CD14-positive monocyte (primary cell): ENCODE data around the gene DCTN2. TPM values are rescaled to one million over a fixed set of nuclear protein-coding genes. Genes with fewer than 3 reads are reported as not detected.

ENCODE experiments used
- DNase-seq, 3 donors: peaks; one replicate each; pipeline ENCODE4 v3.0.0-alpha.2; 2011 to 2022
- H2AFZ ChIP-seq: 2 replicates; pipeline ENCODE4 v1.6.0; 2012; ENCODE audit warnings: mild to moderate bottlenecking, low read depth, low read length, inconsistent platforms; ENCODE audit not compliant: insufficient read depth, poor library complexity, severe bottlenecking
- H3K27ac ChIP-seq, 2 donors: 1 replicate in 1 of 2; 2 replicates in 1 of 2; pipeline ENCODE4 v1.5.1; 2012 to 2013; ENCODE audit warnings: low read length in 2 of 2, control low read depth in 1 of 2, inconsistent platforms in 1 of 2, low read depth in 1 of 2, mild to moderate bottlenecking in 1 of 2
- H3K27me3 ChIP-seq, 2 donors: one replicate each; pipeline versions ENCODE4 v1.6.0 to v1.6.1; 2011 to 2013; ENCODE audit warnings: low read length in 2 of 2; ENCODE audit not compliant: control insufficient read depth in 2 of 2, insufficient read depth in 2 of 2
- H3K36me3 ChIP-seq, 2 donors: replicated peaks in 1 of 2; 1 replicate in 1 of 2; 2 replicates in 1 of 2; pipeline versions ENCODE4 v1.5.1 to v1.6.1; 2012 to 2013; ENCODE audit warnings: low read length in 2 of 2, control low read depth in 1 of 2, inconsistent platforms in 1 of 2, mild to moderate bottlenecking in 1 of 2; ENCODE audit not compliant: insufficient read depth in 2 of 2, control insufficient read depth in 1 of 2
- H3K4me1 ChIP-seq, 2 donors: 1 replicate in 1 of 2; 2 replicates in 1 of 2; pipeline versions ENCODE4 v1.5.1 to v1.6.1; 2012 to 2013; ENCODE audit warnings: low read length in 2 of 2, control low read depth in 1 of 2, inconsistent platforms in 1 of 2, mild to moderate bottlenecking in 1 of 2, moderate library complexity in 1 of 2; ENCODE audit not compliant: insufficient read depth in 2 of 2, control insufficient read depth in 1 of 2
- H3K4me2 ChIP-seq: replicated peaks from 2 replicates; pipeline ENCODE3; 2012; ENCODE audit warnings: low read length, moderate library complexity, mild to moderate bottlenecking; ENCODE audit not compliant: poor library complexity, severe bottlenecking; ENCODE audit errors: extremely low read depth
- H3K4me3 ChIP-seq, 3 experiments: fragments of 200-600 bp in 1 of 3; sonication (generic) in 1 of 3; replicated peaks in 1 of 3; 1 replicate in 2 of 3; 2 replicates in 1 of 3; pipeline ENCODE4 v1.5.1; 2011 to 2013; ENCODE audit warnings: low read length in 3 of 3, mild to moderate bottlenecking in 3 of 3, control low read depth in 2 of 3, low read depth in 2 of 3, inconsistent platforms in 1 of 3, moderate library complexity in 1 of 3
- H3K79me2 ChIP-seq: 2 replicates; pipeline ENCODE4 v1.6.0; 2012; ENCODE audit warnings: mild to moderate bottlenecking, control low read depth, inconsistent platforms, low read length, moderate library complexity; ENCODE audit not compliant: insufficient read depth
- H3K9ac ChIP-seq: 2 replicates; pipeline ENCODE4 v1.6.0; 2017; ENCODE audit warnings: low read length, mild to moderate bottlenecking; ENCODE audit not compliant: insufficient read depth, poor library complexity, severe bottlenecking
- H3K9me3 ChIP-seq, 2 donors: replicated peaks in 1 of 2; 1 replicate in 1 of 2; 2 replicates in 1 of 2; pipeline versions ENCODE4 v1.5.1 to v1.6.1; 2012 to 2013; ENCODE audit warnings: low read length in 2 of 2, control low read depth in 1 of 2; ENCODE audit not compliant: control insufficient read depth in 1 of 2, insufficient read depth in 1 of 2
- H4K20me1 ChIP-seq: 2 replicates; pipeline ENCODE4 v1.6.0; 2012; ENCODE audit warnings: mild to moderate bottlenecking, low read length, control low read depth, moderate library complexity; ENCODE audit not compliant: insufficient read depth
- H3K27ac Mint-ChIP-seq, 7 donors: one replicate each; pipeline ENCODE4 v1.8.0; 2020; ENCODE audit warnings: mild to moderate bottlenecking in 7 of 7, mixed read lengths in 7 of 7, moderate library complexity in 6 of 7, inconsistent platforms in 2 of 7
- H3K27me3 Mint-ChIP-seq, 3 donors: one replicate each; pipeline ENCODE4 v1.8.0; 2021 to 2022; ENCODE audit warnings: low read depth in 3 of 3, mild to moderate bottlenecking in 3 of 3, mixed read lengths in 3 of 3, moderate library complexity in 3 of 3, inconsistent platforms in 1 of 3
- H3K36me3 Mint-ChIP-seq, 2 donors: one replicate each; pipeline ENCODE4 v1.8.0; 2020; ENCODE audit warnings: mixed read lengths in 2 of 2, inconsistent platforms in 1 of 2, mild to moderate bottlenecking in 1 of 2
- H3K4me1 Mint-ChIP-seq: one replicate; pipeline ENCODE4 v1.8.0; 2020; ENCODE audit warnings: mild to moderate bottlenecking, mixed read lengths
- H3K4me3 Mint-ChIP-seq, 2 donors: one replicate each; pipeline ENCODE4 v1.8.0; 2020; ENCODE audit warnings: mild to moderate bottlenecking in 2 of 2, mixed read lengths in 2 of 2, moderate library complexity in 1 of 2
- H3K9me3 Mint-ChIP-seq, 7 donors: one replicate each; pipeline ENCODE4 v1.8.0; 2020 to 2022; ENCODE audit warnings: mixed read lengths in 7 of 7, mild to moderate bottlenecking in 6 of 7, moderate library complexity in 6 of 7, inconsistent platforms in 2 of 7
- CTCF ChIP-seq: fragments of 200-600 bp; IDR thresholded peaks from one replicate; pipeline ENCODE4 v1.8.0; 2022; ENCODE audit warnings: antibody characterized with exemption, mild to moderate bottlenecking
- WGBS: methylation state at CpG from one replicate; pipeline ENCODE4 v1.1.5; 2013; ENCODE audit warnings: missing lambda C conversion rate; ENCODE audit not compliant: insufficient coverage; 5-methylcytosine and 5-hydroxymethylcytosine counted together
- intact Hi-C, 2 donors: fragments of 100-400 bp; cut with micrococcal nuclease; formaldehyde crosslinking; loops; one replicate each; pipeline versions ENCODE4 v1.15.0 to v1.15.1; 2023
- polyA plus RNA-seq, 3 donors: library from polyadenylated mRNA; depleted of rRNA in 1 of 3; unstranded in 2 of 3; stranded (reverse) in 1 of 3; fragments of 300-500 nt in 2 of 3; fragments of >200 nt in 1 of 3; fragmentation: Illumina TruSeq in 2 of 3; gene quantifications; 1 replicate in 2 of 3; 2 replicates in 1 of 3; pipeline ENCODE4 v1.2.3, GENCODE V29; 2012 to 2021

The DCTN2 gene
- polyA plus RNA-seq, 3 donors = 72.8 to 94.5 (median 82.2) TPM

DNA sequence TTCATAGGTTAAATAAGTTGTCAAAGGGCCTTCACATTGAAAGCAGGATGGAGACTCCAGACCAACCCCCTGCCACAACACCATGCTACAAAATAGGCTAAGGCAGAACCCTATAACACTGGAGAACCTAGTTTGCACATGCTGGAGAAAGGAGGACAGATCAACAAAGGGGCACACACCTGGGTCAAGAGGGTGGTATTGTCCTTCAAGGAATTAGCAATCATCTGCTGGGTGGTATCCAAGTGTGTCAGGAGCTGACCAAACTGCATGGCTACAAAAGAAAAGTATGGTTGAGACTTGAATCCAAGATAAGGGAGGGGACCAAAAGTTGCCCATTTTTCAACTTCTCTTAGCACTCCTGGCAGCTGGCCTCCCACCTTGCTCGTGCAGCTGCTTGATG is 15.2 kb downstream of the DCTN2 start:
- H3K4me2 ChIP-seq = no peak overlapping the region
- H3K79me2 ChIP-seq = peaks cover 8% of the 10 kb centered on the region
- H3K27ac ChIP-seq = no peak overlapping the region
- no peaks in the 10 kb centered on the region for H3K27me3 Mint-ChIP-seq
- no peak for DNase-seq
- peaks cover 0 to 1% (median 0%) of the 10 kb centered on the region in 7 donors for H3K9me3 Mint-ChIP-seq
- no peaks in the 10 kb centered on the region for H3K27me3 ChIP-seq
- no peak for TF ChIP-seq CTCF
- H3K36me3 ChIP-seq = peaks cover 84 to 99% of the 10 kb centered on the region in 2 donors
- no peak overlapping the region for H2AFZ ChIP-seq
- 100% methylated on average over 1 of the region's 1 CpG for WGBS
- no peaks in the 10 kb centered on the region for H3K4me1 ChIP-seq
- H3K27ac Mint-ChIP-seq = peak overlapping the region in 2 of 7 donors; percentile 5 to 79
- intact Hi-C loops = no loop called here
- H3K4me1 Mint-ChIP-seq = no peaks in the 10 kb centered on the region
- no peak overlapping the region for H3K4me3 Mint-ChIP-seq
- no peak overlapping the region for H3K9ac ChIP-seq
- H3K9me3 ChIP-seq = no peaks in the 10 kb centered on the region
- no peak overlapping the region for H3K4me3 ChIP-seq
- peaks cover 81 to 96% of the 10 kb centered on the region in 2 donors for H3K36me3 Mint-ChIP-seq
- peaks cover 47% of the 10 kb centered on the region for H4K20me1 ChIP-seq

- Histone ChIP-seq H3K9me3 (no peaks in the 10 kb centered on the region), H4K20me1 (peaks cover 60% of the 10 kb centered on the region), H3K27ac (peak overlapping the region in 1 of 2 donors; percentile 49), H3K4me3 (no peak overlapping the region), H3K4me2 (no peak overlapping the region), H3K79me2 (peaks cover 20% of the 10 kb centered on the region), H3K36me3 (peaks cover 92 to 99% of the 10 kb centered on the region in 2 donors), H3K27me3 (no peaks in the 10 kb centered on the region), H3K4me1 (no peaks in the 10 kb centered on the region), H2AFZ (no peak overlapping the region), H3K9ac (no peak overlapping the region)
- DNase-seq = no peak
- no peaks in the 10 kb centered on the region for H3K4me1 Mint-ChIP-seq
- H3K4me3 Mint-ChIP-seq = no peak overlapping the region
- 100% methylated on average over 1 of the region's 5 CpGs for WGBS
- peak overlapping the region in 3 of 7 donors; percentile 42 to 70 (median 68) for H3K27ac Mint-ChIP-seq
- H3K9me3 Mint-ChIP-seq = peaks cover 0 to 2% (median 0%) of the 10 kb centered on the region in 7 donors
- intact Hi-C loops = no loop called here
- H3K36me3 Mint-ChIP-seq = peaks cover 81 to 98% of the 10 kb centered on the region in 2 donors
- H3K27me3 Mint-ChIP-seq = no peaks in the 10 kb centered on the region
- TF ChIP-seq CTCF = no peak
These were observed 16.4 kb downstream of the DCTN2 start for GRCh38 chr12:57530396-57531142.
